Activated T-helper 17 cell treated with anti-CD3 and anti-CD28 coated beads, Interleukin-2, amount 50 U/mL, for 72 hours (primary cell): ENCODE results near the gene GADL1. TPM values are rescaled to one million over a fixed set of nuclear protein-coding genes. Genes with fewer than 3 reads are reported as not detected.
A peak's percentile ranks its signal among the peaks of the same experiment; 100 is the strongest.

Experiments used
- ATAC-seq: fragments of 150-1000 bp; cut with Tn5 transposase; replicated peaks from 2 replicates; pipeline ENCODE4 v1.10.0; 2021; ENCODE audit warnings: mild to moderate bottlenecking, moderate library complexity
- H3K27ac Mint-ChIP-seq: one replicate; pipeline ENCODE4 v1.8.0; 2022; ENCODE audit warnings: mixed read lengths
- H3K27me3 Mint-ChIP-seq: one replicate; pipeline ENCODE4 v1.8.0; 2022; ENCODE audit warnings: mixed read lengths
- H3K36me3 Mint-ChIP-seq: one replicate; pipeline ENCODE4 v1.8.0; 2022; ENCODE audit warnings: low read depth, mild to moderate bottlenecking, mixed read lengths
- H3K4me1 Mint-ChIP-seq: one replicate; pipeline ENCODE4 v1.8.0; 2022; ENCODE audit warnings: mixed read lengths
- H3K4me3 Mint-ChIP-seq: one replicate; pipeline ENCODE4 v1.8.0; 2022; ENCODE audit warnings: mild to moderate bottlenecking, mixed read lengths
- H3K9me3 Mint-ChIP-seq: one replicate; pipeline ENCODE4 v1.8.0; 2022; ENCODE audit warnings: mixed read lengths
- total RNA-seq, 2 donors: library from RNA; stranded (reverse); gene quantifications; one replicate each; pipeline ENCODE4 v1.2.3, GENCODE V29; 2022

Gene GADL1
- total RNA-seq, 2 donors from 2014 or later: not detected

- no peaks in the 10 kb centered on the region for H3K27me3 Mint-ChIP-seq
- H3K27ac Mint-ChIP-seq: no peak overlapping the region
- peaks cover 40% of the 10 kb centered on the region for H3K36me3 Mint-ChIP-seq
- H3K4me3 Mint-ChIP-seq: no peak overlapping the region
- H3K9me3 Mint-ChIP-seq: no peaks in the 10 kb centered on the region
- no peak for ATAC-seq
- H3K4me1 Mint-ChIP-seq: no peaks in the 10 kb centered on the region
Observed at GRCh38 chr3:30700702-30701321, 193.6 kb downstream of the GADL1 start.

GRCh38 chr3:30699927-30700326, 194.5 kb downstream of the GADL1 start:
- Mint-ChIP-seq H3K27me3 (no peaks in the 10 kb centered on the region), H3K27ac (no peak overlapping the region)

GRCh38 chr3:30698549-30698948, 195.9 kb downstream of the GADL1 start:
- Mint-ChIP-seq H3K27ac (peak overlapping the region; percentile 31), H3K4me1 (no peaks in the 10 kb centered on the region), H3K9me3 (no peaks in the 10 kb centered on the region), H3K4me3 (no peak overlapping the region), H3K36me3 (peaks cover 63% of the 10 kb centered on the region), H3K27me3 (no peaks in the 10 kb centered on the region)
- ATAC-seq: no peak

More at GRCh38 chr3:30699927-30700326, 194.5 kb downstream of the GADL1 start:
- H3K4me3 Mint-ChIP-seq: no peak overlapping the region
- ATAC-seq: no peak
- peaks cover 49% of the 10 kb centered on the region for H3K36me3 Mint-ChIP-seq
- H3K4me1 Mint-ChIP-seq: no peaks in the 10 kb centered on the region
- H3K9me3 Mint-ChIP-seq: no peaks in the 10 kb centered on the region

DNA sequence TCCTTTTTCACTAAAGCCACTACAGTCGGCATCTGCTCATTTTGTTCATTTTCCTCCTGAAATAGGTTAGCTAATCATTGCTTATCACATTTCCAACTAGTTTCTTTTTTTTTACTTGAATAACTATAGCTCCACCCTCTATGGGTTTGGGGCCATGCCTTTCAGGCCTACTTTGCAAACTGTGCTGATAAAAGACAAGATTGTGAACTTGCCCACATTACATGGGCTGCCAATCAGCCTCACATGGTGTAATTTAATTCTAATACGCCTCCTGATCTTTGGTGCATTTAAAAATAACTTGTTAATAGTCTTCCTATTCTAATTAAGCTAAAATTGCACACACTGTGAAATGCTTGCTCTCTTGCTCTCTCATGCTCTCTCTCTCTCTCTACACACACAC, 197.6 kb downstream of the GADL1 start:
- Mint-ChIP-seq H3K27ac (peak overlapping the region; percentile 45), H3K36me3 (peaks cover 79% of the 10 kb centered on the region)

DNA sequence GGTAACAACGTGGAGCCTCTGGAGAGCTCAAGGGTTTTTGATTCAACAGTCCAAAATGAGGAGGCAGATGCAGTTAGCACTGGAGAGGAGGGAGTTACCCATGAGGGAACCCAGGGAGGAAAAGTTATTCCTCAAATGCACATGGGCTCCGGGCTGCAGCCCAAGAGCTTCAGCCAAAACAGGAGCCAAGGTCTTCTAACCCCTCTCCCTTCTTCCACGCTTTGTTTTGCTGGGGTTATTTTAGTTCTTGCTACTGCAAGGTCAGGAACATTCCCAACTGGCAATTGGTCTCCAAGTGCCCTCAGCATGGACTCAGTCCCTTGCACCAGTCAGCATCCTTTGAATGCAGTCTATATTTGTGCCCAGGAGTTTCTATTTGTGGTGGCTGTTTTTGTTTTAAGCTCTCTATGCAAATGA, 198.1 kb downstream of the GADL1 start:
- ATAC-seq: no peak
- Mint-ChIP-seq H3K4me1 (no peaks in the 10 kb centered on the region), H3K27me3 (no peaks in the 10 kb centered on the region), H3K9me3 (no peaks in the 10 kb centered on the region), H3K4me3 (no peak overlapping the region), H3K27ac (no peak overlapping the region), H3K36me3 (peaks cover 83% of the 10 kb centered on the region)

More for the DNA sequence above, 197.6 kb downstream of the GADL1 start:
- H3K27me3 Mint-ChIP-seq: no peaks in the 10 kb centered on the region
- no peak overlapping the region for H3K4me3 Mint-ChIP-seq
- no peaks in the 10 kb centered on the region for H3K9me3 Mint-ChIP-seq
- no peaks in the 10 kb centered on the region for H3K4me1 Mint-ChIP-seq
- ATAC-seq: no peak

GRCh38 chr3:30695302-30696061, 199.0 kb downstream of the GADL1 start:
- H3K27me3 Mint-ChIP-seq: no peaks in the 10 kb centered on the region
- ATAC-seq: no peak
- peak overlapping the region; percentile 76 for H3K27ac Mint-ChIP-seq
- peaks cover 5% of the 10 kb centered on the region for H3K4me1 Mint-ChIP-seq
- no peaks in the 10 kb centered on the region for H3K9me3 Mint-ChIP-seq
- H3K4me3 Mint-ChIP-seq: no peak overlapping the region
- peaks cover 86% of the 10 kb centered on the region for H3K36me3 Mint-ChIP-seq

DNA sequence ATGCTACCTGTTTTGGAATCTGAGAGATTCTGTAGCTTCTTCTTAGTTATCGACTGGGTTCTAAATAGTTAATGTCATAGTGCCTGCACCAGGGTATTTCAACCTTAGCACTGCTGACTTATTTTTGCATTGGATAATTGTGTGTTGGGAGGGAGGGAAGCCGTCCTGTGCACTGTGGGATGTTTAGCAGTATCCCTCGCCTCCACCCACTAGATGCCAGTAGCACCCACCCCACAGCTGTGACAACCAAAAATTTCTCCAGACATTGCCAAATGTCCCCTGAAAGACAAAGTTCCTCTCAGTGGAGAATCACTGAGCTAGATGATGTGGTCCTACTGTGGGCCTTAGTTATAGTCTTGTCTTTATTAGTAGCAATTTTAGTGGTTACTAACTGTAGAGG, 199.8 kb downstream of the GADL1 start:
- H3K4me3 Mint-ChIP-seq: no peak overlapping the region
- H3K27me3 Mint-ChIP-seq: no peaks in the 10 kb centered on the region
- H3K4me1 Mint-ChIP-seq: peaks cover 8% of the 10 kb centered on the region
- no peaks in the 10 kb centered on the region for H3K9me3 Mint-ChIP-seq
- peaks cover 94% of the 10 kb centered on the region for H3K36me3 Mint-ChIP-seq
- no peak for ATAC-seq
- peak overlapping the region; percentile 76 for H3K27ac Mint-ChIP-seq

GRCh38 chr3:30694148-30694547, 200.3 kb downstream of the GADL1 start:
- Mint-ChIP-seq H3K4me3 (no peak overlapping the region), H3K27me3 (no peaks in the 10 kb centered on the region), H3K27ac (peak overlapping the region; percentile 76), H3K9me3 (no peaks in the 10 kb centered on the region), H3K4me1 (peaks cover 11% of the 10 kb centered on the region), H3K36me3 (peaks cover 99% of the 10 kb centered on the region)
- no peak for ATAC-seq

DNA sequence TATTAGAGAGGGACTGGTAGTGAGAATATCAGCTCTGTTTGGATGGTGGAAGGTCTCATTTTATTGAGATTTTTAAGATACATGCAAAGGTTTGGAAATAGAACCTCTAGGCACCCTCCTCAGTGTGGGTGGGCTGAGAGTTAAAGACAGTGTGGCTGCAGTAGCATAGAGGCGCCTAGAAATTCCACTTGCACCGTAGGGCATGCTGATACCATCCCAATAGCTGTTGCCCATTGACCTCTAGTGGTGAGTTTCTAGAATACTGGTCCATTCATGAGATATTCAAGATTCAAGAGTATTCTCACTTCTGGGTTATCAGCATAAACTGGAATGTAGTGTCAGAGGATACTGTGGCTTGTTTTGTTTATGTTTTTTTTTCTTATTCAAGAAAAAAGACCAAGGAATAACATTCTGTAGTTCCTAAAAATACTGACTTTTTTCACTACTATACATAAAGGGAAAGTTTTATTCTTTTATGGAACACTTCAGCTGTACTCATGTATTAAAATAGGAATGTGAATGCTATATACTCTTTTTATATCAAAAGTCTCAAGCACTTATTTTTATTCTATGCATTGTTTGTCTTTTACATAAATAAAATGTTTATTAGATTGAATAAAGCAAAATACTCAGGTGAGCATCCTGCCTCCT, 200.9 kb downstream of the GADL1 start:
- Mint-ChIP-seq H3K36me3 (peaks cover 99% of the 10 kb centered on the region), H3K27me3 (no peaks in the 10 kb centered on the region), H3K27ac (no peak overlapping the region), H3K4me3 (no peak overlapping the region), H3K4me1 (peaks cover 16% of the 10 kb centered on the region), H3K9me3 (no peaks in the 10 kb centered on the region)
- peak; percentile 84 for ATAC-seq

GRCh38 chr3:30692498-30693130, 201.8 kb downstream of the GADL1 start:
- peaks cover 23% of the 10 kb centered on the region for H3K4me1 Mint-ChIP-seq
- peaks cover 99% of the 10 kb centered on the region for H3K36me3 Mint-ChIP-seq
- H3K9me3 Mint-ChIP-seq: no peaks in the 10 kb centered on the region
- ATAC-seq: no peak
- H3K27me3 Mint-ChIP-seq: no peaks in the 10 kb centered on the region
- no peak overlapping the region for H3K4me3 Mint-ChIP-seq
- H3K27ac Mint-ChIP-seq: peak overlapping the region; percentile 17

DNA sequence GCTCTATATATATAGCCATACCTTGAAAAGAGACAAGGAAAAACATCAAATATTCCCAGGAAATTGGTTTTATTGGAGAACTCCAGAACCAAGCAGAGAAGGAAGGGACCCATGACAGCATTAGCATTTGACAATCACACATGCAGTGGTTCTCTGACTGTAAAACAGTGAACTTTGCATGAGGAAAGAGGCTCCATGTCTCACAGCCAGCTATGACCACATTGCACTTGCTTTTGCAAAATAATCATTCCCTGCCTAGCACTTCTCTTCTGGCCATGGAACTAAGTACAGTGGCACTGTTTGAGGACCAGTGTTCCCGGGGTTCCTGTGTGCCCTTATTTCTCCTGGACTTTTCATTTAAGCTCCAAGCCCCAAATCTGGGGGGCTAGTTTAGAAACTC, 202.5 kb downstream of the GADL1 start:
- H3K9me3 Mint-ChIP-seq: no peaks in the 10 kb centered on the region
- H3K27me3 Mint-ChIP-seq: no peaks in the 10 kb centered on the region
- ATAC-seq: no peak
- H3K4me1 Mint-ChIP-seq: peaks cover 26% of the 10 kb centered on the region
- H3K36me3 Mint-ChIP-seq: peaks cover 99% of the 10 kb centered on the region
- H3K4me3 Mint-ChIP-seq: no peak overlapping the region
- peak overlapping the region; percentile 17 for H3K27ac Mint-ChIP-seq

- H3K27me3 Mint-ChIP-seq: no peaks in the 10 kb centered on the region
- no peak overlapping the region for H3K27ac Mint-ChIP-seq
- H3K36me3 Mint-ChIP-seq: peaks cover 99% of the 10 kb centered on the region
- H3K4me1 Mint-ChIP-seq: peaks cover 31% of the 10 kb centered on the region
- no peak for ATAC-seq
- no peak overlapping the region for H3K4me3 Mint-ChIP-seq
- H3K9me3 Mint-ChIP-seq: no peaks in the 10 kb centered on the region
Observed at GRCh38 chr3:30691249-30691880, 203.1 kb downstream of the GADL1 start.

DNA sequence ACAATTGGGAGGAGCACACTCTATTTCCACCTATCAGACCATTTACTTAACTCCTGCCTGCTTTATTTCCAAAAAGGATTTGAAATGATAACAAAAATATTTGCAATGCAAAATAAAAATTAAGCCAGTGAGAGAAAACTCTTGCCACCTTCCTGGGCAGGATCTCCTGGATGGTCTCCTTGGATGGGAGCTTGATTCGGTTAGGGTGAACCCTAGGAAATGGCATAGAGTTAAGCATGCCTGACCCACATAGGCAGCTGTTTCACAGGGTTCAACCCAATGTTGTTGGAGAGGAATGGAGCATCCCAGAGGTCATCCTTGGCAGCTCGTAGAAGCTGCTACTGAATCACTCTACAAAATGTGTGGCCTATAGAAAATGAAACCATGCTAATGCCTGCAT, 204.3 kb downstream of the GADL1 start:
- peaks cover 99% of the 10 kb centered on the region for H3K36me3 Mint-ChIP-seq
- H3K9me3 Mint-ChIP-seq: no peaks in the 10 kb centered on the region
- H3K4me1 Mint-ChIP-seq: peaks cover 36% of the 10 kb centered on the region
- H3K4me3 Mint-ChIP-seq: no peak overlapping the region
- no peak for ATAC-seq
- no peaks in the 10 kb centered on the region for H3K27me3 Mint-ChIP-seq
- peak overlapping the region; percentile 69 for H3K27ac Mint-ChIP-seq
